B cell (primary cell): ENCODE data around the gene CES1.
"Not testable (repeated sequence)": the region's sequence is repeated elsewhere in the genome, so short reads cannot be mapped to it uniquely, and the experiment has no call there.

Experiments used
- EZH2 ChIP-seq: IDR thresholded peaks from 2 replicates; pipeline ENCODE4 v1.6.1; 2012; ENCODE audit warnings: borderline replicate concordance, low read depth, mild to moderate bottlenecking, moderate library complexity, low read length; ENCODE audit not compliant: insufficient read depth, poor library complexity, severe bottlenecking
- TF ChIP-seq, protein P1 (sequence below): fragments of 200-600 bp; IDR thresholded peaks from one replicate; pipeline ENCODE4 v1.8.0; 2022; ENCODE audit warnings: antibody characterized with exemption, mild to moderate bottlenecking

DNA sequence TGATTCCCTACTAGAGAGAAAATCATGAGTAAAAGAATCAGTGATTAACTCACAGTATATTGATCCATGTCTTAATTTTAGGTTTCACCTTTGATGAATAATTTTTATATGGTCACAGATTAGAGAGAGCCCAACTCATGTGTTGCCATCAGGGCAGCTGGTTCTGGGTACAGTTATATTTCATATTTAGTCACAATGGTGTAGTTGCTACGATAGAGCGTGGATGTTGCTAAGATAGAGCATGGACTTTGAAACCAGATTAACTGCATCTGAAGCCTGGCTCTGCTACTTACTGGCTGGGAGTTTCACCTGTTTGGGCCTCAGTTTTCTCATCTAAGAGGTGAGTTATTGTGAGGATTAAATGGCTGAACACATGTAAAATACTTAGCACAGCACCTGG is 18.7 kb downstream of the CES1 start:
- TF ChIP-seq, protein P1, sequence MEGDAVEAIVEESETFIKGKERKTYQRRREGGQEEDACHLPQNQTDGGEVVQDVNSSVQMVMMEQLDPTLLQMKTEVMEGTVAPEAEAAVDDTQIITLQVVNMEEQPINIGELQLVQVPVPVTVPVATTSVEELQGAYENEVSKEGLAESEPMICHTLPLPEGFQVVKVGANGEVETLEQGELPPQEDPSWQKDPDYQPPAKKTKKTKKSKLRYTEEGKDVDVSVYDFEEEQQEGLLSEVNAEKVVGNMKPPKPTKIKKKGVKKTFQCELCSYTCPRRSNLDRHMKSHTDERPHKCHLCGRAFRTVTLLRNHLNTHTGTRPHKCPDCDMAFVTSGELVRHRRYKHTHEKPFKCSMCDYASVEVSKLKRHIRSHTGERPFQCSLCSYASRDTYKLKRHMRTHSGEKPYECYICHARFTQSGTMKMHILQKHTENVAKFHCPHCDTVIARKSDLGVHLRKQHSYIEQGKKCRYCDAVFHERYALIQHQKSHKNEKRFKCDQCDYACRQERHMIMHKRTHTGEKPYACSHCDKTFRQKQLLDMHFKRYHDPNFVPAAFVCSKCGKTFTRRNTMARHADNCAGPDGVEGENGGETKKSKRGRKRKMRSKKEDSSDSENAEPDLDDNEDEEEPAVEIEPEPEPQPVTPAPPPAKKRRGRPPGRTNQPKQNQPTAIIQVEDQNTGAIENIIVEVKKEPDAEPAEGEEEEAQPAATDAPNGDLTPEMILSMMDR: not testable (repeated sequence)
- TF ChIP-seq EZH2: not testable (repeated sequence)
